Brain pericyte (primary cell): ENCODE data around the gene TPO.
"Not testable (repeated sequence)": the region's sequence is repeated elsewhere in the genome, so short reads cannot be mapped to it uniquely, and the experiment has no call there.

ENCODE experiments used
- DNase-seq: peaks from one replicate; pipeline ENCODE4 v3.0.0-alpha.2; 2012; ENCODE audit warnings: low read depth, low spot score

Gene TPO

DNA sequence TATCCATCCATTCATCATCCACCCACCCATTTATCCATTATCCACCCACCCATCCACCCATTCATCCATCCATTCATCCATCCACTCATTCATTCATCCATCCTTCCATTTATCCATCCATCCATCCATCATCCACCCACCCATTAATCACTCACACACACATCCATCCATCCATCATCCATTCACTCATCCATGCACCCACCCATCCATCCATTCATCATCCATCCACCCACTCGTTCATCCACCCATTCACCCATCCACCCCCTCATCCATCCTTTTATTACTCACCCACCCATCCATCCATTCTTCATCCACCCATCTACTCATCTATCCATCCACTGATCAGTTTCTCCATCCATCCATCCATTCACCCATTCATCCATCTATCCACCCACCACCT, 8.1 kb upstream of the TPO start:
- no peak for DNase-seq

DNA sequence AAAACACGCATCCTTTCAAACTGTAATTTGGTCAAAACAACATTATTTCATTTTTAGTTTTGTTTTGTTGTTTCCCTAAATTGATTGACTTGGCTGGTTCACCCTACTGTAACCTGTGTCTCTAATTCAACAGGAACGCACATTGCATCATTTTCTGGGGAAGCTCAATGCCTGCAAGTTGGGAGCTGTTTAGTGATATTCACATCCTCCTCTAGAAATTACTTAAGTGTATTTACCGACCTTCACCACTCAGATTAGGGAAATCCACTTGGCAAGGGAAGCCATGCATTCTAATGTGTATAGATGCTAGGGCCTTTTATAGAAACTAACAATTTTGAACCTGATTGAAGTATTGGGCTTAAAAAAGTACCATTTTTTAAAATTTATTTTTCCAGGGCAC, 7.3 kb upstream of the TPO start:
- DNase-seq: no peak

- no peak for DNase-seq
These were observed 6.8 kb upstream of the TPO start for GRCh38 chr2:1406434-1406833.

- no peak for DNase-seq
These were observed 5.2 kb upstream of the TPO start for GRCh38 chr2:1407950-1408675.

GRCh38 chr2:1414121-1414520, 858 bp downstream of the TPO start:
- DNase-seq: no peak

GRCh38 chr2:1414901-1415300, 1.6 kb downstream of the TPO start:
- not testable (repeated sequence) for DNase-seq

DNA sequence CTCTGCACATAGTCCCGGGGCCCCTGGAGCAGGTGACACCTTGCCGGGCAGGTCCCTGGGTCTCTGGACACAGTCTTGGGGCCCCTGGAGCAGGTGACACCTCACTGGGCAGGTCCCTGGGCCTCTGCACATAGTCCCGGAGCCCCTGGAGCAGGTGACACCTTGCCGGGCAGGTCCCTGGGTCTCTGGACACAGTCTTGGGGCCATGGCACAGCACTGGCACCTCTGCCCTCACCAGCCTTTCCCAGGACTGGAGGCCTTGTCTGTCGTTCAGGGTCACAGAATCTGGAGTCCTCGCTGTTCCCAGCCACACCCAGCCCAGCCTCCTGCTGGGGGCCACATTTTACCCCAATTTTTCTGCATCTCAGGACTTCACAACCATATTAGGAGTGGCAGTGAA, 2.2 kb downstream of the TPO start:
- DNase-seq: no peak

- DNase-seq: no peak
These were observed 5.3 kb downstream of the TPO start for GRCh38 chr2:1418566-1418965.

GRCh38 chr2:1420746-1421480, 7.7 kb downstream of the TPO start:
- DNase-seq: no peak

DNA sequence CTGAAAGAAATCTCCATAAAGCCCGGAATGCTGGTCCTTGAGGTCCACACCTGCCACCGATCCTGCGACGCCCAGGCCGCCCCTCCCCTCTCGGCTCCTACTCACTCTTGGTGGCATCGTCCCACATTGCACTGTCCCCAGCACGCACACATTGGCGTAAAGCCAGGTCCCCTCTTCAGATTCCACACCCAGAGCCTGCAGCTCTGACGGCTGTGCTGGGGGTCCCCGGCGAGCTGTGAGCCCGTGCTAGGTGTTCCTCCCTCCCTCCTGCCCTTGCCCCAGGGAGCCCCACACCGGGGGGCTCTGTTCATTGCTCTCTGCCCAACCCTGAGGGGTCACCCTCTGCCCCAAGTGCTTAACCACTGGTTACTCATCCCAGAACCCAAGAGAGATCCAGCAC, 8.5 kb downstream of the TPO start:
- no peak for DNase-seq

- DNase-seq: no peak
These were observed 8.9 kb downstream of the TPO start for GRCh38 chr2:1422131-1422530.

DNA sequence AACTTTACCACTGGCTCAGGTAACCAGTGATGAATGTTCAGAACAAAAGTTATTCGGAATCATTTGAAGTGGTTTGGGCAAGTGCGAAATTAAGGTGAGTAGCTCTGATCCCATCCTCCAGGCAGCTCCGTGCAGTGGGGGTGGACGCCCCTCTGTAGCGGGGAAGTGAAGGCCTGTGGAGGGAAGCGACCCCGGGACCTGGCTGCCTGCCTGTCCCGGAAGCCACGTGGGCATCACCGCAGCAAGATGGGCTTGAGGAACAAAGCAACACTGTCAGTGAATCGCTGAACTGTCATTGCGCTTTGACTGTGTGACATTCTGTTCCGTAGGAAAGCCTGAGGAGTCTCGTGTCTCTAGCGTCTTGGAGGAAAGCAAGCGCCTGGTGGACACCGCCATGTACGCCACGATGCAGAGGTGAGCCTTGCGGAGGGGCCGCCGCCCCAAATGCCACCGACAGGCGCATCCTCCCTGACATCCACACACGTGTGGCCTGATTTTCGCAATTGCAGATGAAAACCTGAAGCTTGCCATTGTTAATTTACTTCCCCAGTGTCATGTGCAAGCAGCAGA, 9.5 kb downstream of the TPO start:
- no peak for DNase-seq

DNA sequence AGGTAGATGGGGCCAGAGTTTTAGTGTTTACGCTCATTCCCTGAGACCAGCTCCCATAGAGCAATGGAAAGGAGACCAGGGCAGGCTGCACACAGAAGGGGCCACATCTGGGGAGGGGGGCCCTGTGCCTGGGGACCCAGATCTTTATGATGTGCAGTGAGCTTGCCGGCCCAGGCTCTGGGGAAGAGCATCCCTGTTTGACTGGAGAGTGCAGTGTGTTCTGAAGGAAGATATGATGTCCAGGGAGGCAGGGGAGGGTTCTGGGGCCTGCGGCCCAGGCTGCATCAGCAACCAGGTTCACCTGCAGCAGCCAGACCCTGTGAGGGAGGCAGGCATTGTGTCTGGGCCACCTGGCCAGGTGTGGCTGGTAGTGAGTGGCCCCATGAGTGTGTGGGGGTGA, 13.8 kb downstream of the TPO start:
- no peak for DNase-seq

GRCh38 chr2:1429895-1430294, 16.6 kb downstream of the TPO start:
- DNase-seq: no peak

- no peak for DNase-seq
These were observed 17.2 kb downstream of the TPO start for GRCh38 chr2:1430491-1430890.

GRCh38 chr2:1431886-1432400, 18.7 kb downstream of the TPO start:
- no peak for DNase-seq

- DNase-seq: no peak
These were observed 19.5 kb downstream of the TPO start for GRCh38 chr2:1432726-1433125.

GRCh38 chr2:1436369-1436768, 23.1 kb downstream of the TPO start:
- no peak for DNase-seq

DNA sequence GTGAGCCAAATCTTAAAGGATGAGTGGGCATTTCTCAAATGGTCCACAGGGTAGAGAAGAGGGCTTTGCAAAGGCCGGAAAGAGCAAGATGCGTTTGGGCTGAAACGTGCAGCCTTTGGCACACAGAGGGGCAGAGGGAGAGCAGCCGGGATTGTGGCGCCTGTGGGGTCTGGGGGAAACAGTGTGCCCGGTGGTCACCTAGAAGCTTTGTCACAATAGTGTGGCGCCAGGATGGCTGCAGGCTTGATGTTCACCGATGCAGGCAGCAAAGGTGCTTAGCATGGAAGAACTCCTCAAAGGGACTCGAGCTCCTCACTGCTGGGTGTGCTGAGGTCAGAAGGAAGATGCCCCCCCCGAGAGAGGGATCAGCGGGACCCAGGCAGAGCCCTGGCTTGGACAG, 23.8 kb downstream of the TPO start:
- no peak for DNase-seq

GRCh38 chr2:1437537-1437936, 24.3 kb downstream of the TPO start:
- DNase-seq: no peak

GRCh38 chr2:1438972-1439371, 25.7 kb downstream of the TPO start:
- no peak for DNase-seq

DNA sequence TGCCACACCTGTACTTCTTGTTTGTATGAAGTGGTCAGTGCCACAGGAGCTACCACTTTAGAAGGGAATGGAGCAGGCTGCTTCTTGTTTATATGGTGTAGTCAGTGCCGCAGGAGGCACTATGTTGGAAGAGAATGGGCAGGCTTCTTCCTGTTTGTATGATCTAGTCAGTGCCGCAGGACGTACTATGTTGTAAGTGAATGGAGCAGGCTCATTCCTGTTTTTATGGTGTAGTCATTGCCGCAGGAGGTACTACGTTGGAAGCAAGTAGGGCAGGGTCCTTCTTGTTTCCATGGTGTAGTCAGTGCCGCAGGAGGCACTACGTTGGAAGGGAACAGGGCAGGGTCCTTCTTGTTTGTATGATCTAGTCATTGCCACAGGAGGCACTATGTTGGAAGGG, 27.3 kb downstream of the TPO start:
- DNase-seq: no peak

DNA sequence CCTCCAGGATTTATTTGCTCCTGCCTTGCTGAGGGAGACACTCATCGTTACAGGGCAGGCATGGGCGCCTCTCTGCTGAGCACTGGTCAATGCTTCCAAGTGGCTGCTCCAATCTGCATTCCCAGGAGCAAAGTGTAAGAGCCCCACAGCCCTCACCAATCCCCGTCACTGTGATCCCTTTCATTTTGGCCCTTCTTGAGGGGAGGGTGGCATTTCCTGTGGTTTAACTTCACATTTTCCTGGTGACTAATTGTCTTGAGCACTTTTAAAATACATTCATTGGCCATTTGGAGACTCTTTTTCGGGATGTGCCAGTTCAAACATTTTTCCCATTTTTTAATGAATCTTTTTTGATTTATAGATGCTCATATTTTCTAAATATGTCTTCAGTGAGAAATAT, 33.0 kb downstream of the TPO start:
- DNase-seq: no peak
